ENCODE measurements around the gene TUBGCP3.

The TUBGCP3 gene

DNA sequence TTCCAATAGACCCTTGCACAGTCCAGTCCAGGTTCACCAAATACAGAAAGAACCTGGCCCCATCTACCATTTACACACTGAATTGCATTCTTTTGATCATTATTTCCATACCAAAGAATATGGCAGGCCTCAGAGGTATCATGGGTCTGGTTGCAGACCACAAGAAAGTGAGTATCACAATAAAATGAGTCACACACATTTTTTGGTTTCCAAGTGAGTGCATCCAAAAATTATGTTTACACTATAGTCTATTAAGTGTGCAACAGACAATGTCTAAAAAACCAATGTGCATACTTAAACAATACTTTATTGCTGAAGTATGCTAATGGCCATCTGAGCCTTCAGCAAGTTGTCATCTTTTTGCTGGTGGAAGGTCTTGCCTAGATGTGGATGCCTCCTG is 106.5 kb downstream of the TUBGCP3 start:
- no peak for DNase-seq (ENCODE audit: low spot score)

DNA sequence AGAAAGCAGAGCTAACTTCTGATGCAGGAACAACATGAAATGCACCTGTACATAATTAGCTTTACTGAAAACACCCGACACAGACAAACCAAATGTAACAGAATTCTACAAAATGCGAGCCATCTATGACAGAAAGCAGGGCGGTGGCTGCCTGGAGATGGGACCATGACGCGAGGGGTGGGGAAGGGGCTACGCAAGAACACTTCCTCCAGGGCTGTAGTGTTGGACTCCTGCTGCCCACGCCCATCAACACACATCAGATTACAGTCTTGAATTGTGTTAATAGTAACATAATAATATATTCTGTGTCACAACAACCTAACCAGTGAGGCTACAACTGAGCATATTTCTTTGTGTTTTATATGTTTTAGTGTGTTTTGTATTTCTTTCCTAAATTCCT is 108.6 kb downstream of the TUBGCP3 start:
- no peak for DNase-seq (ENCODE audit: low spot score)

DNA sequence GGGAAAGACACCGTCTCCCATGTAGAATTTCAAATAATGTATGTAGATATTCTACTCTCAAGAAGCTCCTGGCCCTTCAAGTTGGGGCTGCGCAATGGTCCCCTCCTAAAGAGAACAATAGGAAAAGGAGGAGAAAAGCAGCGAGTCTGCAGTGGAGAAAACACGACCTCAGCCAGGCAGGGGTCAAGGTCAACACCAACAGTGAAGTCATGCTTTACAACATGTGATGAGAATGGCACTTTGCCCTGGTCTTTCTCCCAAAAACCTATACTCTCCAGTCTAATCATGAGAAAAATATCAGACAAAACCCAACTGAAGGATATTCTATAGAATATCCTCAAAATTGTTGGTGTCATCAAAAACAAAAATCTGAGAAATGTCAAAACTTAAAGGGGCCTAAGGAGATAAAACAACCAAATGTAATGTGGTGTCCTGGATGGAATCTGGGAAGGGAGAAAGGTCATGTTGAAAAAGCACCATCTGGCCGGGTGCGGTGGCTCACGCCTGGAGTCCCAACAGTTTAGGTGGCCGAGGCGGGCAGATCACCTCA is 110.8 kb downstream of the TUBGCP3 start:
- no peak for DNase-seq (ENCODE audit: low spot score)

DNA sequence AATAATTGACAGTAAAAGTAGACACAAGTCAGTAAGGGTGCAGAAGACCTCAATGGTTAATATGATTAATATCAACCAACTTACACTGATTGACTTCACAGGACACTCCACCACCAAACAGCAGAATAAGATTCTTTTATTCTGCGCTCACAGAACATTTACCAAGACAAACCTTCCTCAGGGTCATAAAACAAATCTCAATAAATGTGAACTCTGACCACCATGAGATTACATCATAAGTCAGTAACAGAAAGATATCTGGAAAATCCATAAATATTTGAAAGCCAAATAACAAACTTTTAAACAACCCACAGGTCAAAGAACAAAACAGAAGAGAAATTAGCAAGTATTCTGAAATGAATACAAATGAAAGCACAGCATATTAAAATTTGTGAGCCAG is 112.1 kb downstream of the TUBGCP3 start:
- DNase-seq (ENCODE audit: low spot score): no peak

DNA sequence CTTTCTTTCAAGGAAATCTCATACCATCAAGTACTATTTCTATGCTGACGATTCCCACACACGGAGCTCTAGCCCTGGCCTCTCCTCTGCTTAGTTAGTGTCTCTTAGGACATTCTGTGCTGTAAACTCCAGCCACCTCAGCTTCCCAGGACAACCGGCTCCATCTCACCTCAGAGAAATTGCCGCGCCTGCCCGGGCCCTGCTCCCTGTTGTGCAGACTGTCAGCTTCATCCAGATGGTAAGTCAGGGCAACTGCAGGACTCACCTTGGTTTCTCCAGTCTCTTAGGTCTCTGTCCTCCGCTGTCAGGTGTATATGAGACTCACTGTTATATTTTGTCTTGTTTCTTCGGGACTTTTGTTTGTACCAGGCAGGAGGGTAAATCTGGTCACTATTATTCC is 113.1 kb downstream of the TUBGCP3 start:
- no peak for DNase-seq (ENCODE audit: low spot score)

DNA sequence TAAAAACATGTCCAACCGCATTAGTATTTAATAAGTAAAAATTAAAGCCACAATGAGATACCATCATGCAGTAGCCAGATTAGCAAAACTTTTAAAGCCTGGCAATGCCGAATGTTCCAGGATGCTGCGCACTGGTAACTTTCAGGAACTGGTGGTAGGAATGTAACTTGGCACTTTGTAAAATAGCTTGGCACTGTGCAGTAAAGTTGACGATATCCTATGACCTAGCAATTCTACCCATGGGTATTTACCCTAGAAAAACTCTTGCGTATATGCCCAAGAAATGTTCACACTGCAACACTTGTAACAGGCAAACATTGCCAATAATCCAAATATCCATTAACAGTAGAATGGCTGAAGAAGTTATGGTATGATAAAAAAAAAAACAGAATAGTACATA is 114.1 kb downstream of the TUBGCP3 start:
- no peak for DNase-seq (ENCODE audit: low spot score)

DNA sequence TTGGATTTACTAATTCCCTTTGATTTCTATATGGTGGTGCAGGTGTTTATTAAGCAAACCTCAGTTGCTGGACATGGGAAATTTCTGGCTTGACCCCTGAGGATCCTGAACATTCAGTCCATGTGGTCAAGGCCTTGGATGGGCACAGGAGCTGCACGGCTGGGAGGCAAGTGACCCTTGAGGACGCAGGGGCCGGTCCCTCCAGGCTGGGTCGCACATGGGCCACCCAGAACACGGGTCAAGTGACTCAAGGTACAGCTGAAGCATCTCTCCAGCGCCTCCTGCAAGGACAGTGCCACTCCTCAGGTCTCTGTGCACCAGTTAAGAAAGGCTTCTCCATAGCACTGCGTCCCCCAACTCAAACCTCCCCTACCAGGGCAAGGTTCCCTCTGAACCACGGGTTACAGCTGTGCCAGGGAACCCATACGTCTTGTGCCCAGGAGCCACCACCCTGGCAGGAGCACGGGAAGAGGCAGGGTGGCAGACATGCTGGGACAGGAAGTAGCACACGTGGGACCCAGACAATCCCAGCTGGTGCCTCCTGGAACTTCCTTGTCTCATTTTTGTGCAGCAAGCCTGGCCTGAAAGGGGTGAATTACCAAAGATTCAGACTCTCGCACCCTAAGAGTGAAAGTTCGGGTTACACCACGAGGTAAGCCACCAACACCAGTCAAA is 118.7 kb downstream of the TUBGCP3 start:
- no peak for DNase-seq (ENCODE audit: low spot score)

DNA sequence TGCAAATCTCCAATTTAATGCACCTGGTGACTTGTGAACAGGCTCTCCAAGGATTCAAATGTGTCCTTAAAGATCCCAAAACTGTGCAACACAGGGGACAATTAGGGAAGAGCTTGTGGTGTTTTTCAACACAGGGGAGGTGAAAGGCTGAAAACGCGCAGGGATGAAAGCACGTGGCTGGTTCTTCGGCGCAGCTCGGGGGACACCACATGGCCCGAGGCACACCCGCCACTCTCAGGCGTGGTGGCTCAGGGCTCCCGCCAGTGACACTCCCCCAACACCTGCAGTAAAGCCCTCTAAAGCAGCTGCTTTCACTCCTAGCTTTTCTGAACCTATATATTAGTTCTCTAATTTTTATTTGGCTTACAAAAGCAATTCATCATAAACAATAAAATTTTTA is 119.9 kb downstream of the TUBGCP3 start:
- DNase-seq (ENCODE audit: low spot score): no peak

DNA sequence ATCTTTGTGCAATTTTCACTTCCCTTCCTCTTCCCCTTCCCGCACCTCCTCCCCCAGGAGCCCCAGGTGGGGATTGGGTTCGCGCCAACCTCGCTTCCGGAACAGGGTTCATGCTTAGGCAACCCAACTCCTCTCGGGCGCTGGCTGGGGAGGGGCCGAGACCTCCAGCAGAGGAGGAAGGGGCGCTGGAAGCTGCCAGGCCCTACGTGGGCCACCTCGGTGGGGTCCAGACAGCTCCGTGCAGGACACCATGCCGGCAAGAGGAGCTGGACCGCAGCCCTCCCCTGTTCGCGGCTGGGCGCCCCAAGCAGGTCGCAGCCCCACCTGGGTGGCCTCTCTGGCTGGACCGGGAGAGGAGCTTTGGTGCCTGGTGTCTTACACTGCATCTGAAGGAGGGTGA is 120.7 kb downstream of the TUBGCP3 start:
- DNase-seq (ENCODE audit: low spot score): no peak

DNA sequence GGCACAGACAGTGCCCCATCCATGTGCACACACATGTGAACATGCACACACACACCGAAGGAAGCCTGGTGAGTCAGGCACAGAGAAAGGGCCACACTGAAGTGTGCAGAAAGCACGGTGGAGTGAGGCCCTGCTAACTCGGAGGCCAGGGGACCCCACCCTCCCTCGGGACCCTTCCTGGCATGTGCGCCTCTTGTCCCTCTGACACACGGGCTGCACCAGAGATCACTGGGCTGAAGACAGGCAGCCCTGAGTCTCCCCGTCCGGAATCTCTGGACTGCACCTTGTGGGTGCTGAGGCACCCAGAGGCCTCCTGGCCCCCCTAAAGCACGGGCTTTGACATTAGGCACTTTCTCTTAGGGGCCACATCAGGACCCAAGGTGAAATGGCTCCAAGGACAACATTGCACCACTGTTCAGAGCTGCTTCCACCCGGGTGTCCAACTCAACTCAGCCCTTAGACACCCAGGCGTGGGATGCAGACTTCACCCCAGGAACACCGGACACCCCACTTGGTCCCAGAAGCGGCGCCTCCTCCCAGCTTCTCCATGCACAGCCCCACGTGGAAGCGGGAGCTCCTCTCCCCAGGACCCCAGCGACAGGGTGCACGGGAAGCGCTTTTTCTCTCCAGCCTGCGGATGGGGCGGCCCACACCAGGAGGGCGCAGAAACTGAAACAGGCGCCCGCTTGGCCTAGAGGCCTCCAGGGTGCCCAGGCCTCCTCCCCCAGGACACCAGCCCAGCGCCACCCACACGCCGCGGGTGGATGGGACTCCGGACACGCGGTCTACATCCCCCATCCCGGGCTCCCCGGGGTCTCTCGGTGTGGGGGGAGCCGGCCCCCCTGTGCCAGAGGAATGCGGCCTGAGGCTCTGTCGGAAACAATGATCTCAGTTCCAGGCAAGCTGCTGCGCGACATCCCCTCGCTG is 121.6 kb downstream of the TUBGCP3 start:
- no peak for DNase-seq (ENCODE audit: low spot score)

DNA sequence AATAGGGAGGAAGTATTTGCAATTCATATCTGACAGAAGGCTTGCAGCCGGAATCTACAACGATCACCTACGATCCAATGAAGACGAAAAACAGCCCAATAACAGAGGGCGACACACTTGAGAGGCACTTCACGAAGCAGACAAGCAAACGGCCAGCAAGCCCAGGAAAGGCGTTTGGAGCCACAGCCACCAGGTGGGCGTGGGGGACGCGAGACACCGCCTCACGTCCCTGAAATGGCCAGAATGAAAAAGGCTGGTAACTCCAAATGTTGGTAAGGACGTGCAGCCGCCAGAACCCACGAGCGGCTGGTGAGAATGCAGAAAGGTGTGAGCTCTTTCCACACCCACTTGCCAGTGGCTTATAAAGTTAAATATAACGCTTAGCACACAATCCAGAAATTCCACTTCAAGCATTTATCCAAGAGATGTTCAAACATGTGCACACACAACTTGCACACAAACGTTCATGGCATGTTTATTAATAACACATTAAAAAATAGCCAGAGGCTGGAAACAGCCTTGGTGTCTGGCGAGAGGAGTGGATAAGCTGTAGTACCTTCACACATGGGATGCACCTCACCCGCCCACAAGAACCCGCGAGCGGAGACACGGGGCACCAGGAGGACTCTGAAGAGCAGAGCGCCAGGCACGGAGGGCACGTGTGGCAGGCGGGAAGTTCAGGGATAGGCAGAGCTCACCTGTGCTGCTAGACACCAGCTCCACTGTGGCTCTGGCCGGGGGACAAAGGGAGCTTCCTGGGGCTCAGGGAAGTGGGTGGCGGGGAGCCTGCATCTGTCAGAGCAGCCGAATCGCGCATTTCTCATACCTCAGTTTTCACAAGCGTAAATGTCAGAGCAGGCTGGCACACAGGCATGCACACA is 122.5 kb downstream of the TUBGCP3 start:
- DNase-seq (ENCODE audit: low spot score): no peak

DNA sequence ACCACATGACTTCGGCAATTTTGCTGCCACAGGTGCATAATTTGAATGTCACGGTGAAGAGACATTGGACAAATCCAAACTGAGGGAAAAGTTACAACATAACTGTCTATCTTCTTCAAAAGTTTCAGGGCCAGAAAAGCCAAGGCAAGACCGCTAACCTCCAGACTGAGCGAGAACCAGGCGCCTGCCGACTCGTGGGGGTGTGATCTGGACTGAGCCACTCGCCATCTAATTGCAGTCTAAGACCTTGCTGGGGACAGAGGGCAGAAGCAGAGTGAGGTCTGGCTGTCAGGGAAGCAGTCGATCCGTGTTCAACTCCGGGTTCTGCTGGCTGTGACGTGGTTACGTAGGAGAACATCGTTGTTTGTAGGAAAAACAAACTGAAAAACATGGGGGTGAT is 123.2 kb downstream of the TUBGCP3 start:
- no peak for DNase-seq (ENCODE audit: low spot score)

DNA sequence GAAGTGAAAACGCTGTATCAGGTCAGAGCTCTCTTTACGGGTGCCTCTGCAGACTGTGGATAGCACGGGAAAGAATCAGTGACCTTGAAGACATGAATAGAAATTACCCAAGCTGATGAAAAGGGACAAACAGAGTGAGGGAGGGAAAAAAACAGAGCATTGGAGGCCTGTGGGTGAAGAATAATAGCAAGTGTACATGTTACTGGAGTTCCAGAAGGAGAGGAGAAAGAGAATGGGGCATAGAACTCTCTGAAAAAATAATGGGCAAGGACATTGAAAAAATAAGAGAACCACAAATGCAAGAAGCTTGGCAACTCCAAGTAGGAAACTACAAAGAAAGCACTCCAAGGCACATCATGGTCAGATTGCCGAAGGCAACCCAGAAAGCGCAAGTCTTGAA is 125.5 kb downstream of the TUBGCP3 start:
- no peak for DNase-seq (ENCODE audit: low spot score)

DNA sequence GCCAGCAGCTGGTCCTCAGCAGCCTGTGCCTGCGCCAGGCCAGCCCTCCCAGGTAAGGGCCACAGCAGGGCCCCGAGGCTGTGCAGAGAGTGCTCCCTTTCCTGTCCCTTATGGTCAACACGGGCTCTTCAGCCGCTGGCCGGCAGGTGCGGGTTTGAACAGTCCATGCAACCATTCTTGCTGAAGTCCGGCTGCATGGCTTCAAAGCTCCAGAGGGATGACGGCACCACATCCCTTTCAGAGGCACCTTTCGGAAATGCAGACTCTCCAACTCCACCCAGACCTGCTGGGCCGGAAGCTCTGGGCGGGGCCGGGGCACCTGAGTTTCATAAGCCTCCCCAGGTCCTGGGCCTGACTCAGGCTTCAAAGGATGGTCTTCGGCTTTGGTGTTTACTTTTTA is 130.5 kb downstream of the TUBGCP3 start:
- DNase-seq (ENCODE audit: low spot score): no peak

DNA sequence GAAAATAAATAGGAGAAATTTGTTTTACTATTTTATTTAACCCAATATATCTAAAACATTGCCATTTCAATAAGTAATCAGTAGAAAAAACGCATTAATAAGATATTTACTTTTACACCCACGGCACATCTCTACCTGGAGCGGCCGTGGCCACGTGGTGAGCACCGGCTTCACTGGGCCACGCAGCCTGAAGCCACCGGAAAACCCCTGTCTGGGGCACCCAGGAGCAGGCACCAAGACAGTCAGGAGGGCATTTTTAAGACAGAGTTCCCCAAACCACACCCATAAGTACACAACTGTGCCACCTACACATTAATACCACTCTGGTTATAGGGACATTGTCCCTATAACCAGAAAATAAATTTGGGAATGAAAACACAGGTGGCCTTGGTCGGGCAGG is 130.9 kb downstream of the TUBGCP3 start:
- no peak for DNase-seq (ENCODE audit: low spot score)

DNA sequence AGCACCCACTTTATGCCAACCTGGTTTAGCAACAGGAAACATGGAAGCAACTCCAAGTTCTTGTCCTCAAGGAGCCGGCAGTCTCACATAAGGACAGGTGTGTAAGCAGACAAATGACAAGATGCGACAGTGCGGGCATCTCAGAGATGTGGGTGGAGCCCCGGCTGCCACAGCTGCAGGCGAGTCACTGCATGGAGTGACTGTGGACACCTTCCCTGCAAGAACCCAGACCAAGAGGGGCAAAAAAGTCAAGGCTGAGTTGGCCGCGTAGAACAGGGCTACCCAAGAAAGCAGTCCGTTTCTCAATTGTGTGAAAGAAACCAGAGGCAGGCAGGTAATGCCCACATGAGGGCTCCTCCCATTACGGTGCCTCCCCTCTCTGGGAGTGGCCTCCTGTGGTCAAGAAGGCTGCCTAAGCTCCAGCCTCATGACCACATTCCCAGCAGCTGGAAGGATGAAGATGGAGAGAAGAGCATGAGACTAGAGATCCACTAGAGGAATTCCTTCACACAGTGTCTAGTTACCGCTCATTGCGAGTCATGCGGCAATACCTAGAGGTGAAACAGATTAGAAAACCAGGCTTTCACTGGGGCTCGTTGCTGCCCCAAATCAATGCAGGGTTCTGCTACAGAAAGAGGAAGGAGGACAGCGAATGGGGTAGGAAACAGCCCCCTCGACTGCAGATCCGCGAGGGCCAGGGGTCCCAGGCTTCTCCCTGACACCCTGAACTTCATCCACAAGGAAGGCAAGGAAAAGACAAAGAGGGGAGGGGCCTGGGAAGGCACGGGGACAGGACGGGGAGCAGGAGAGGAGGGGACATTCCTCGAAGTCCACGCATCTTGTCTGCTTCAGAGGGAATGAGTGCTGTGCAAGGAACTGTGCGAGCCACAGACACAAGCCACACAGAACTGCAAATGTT is 131.6 kb downstream of the TUBGCP3 start:
- DNase-seq (ENCODE audit: low spot score): peak; percentile 5

DNA sequence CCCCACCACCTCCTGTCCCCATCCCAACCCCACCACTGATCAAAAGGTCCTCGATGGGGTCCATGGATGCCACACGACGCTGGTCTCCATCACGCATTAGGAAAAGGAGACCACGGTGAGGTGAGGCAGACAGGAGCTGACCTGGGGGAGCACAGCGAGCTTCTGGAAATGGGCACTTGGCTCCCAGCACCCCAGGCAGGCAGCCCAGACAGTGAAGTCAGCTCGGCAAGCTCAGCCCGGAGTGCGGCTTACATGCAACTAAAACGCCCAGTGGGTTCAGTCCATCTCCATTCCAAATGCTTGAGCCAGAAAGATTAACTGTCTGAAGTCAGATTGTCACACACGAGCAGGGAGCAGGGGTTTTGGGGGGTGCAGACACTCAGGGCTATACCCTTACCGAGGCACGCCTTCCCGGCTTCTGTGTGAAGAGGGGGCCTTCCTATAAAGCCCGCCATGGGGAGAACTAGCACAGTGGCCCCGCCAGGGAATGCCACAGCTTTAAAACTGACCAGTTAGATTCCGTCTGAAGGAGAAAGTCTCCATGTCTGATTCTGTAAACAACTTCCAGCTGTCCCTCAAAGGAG is 132.4 kb downstream of the TUBGCP3 start:
- DNase-seq (ENCODE audit: low spot score): no peak

DNA sequence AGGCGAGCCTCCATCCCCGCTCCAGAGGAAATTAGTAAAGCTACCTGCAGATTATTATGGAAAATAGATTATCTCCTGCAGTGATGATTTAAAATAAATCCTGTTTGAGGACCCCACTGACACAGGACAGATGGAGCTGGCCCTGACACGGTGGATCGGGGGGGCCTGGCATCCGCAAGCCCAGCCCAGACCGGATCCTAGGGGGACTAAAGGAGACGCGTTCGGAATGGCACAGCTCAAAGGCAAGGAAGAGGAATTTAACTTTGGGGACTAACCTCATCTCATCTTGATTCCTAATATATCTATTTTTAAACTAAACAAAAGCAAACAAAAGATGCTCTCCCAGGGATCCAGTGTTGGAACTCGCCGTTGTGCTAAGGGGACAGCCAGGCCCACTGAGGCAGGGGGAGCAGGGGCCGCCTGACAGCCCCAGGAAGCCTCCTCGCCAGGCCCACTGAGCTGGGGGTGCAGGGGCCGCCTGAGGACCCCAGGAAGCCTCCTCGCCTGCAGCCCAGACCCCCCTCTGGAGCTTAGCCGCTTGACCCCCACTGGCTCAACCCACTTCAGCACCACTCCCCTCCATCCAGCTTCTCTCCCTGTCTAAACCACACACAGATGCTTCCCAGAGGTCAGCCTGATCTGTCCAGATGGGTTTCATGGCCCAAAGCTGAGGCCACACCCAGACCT is 133.2 kb downstream of the TUBGCP3 start:
- no peak for DNase-seq (ENCODE audit: low spot score)

DNA sequence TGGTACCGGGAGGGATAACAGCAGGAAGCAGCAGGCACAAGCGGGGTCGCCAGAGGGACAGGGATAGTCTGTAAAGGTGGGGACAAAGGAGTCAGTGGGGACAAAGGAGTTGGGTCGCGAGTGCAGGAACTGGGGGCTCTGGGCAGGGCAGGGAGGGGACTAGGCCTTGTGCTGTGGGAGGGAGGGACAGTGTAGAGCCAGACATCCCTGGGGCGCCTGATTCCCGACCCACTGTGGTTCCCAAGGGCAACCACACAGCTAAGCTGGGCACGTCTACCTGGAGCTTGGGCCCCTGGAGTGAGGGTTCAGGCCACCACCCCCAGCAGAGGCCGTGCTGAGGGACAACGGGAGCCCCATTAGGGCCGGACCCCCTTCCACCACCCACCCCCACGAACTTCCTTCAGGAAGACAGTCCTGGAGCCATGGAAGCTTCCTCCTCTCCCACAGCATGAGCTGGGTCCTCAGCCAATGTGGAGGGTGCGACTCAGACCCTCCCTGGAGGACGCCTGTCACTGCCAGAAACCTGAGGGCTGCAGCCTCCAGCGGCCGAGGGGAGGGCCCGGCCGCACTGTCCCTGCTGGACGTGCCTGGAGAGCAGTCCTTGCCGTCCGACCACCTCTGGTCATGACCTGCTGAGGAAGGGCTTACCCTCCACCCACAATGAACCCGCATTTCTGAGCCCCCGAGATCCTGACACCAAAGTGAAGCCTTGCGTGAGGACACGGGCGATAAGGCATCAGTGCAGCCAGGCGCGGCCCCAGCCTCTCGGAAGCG is 133.9 kb downstream of the TUBGCP3 start:
- DNase-seq (ENCODE audit: low spot score): no peak
